Smooth muscle cell of trachea (primary cell): ENCODE measurements around the gene ITIH6. TPM values are rescaled to one million over a fixed set of nuclear protein-coding genes. Genes with fewer than 3 reads are reported as not detected.

Source experiments
- total RNA-seq: library from RNA; depleted of rRNA; stranded (reverse); fragments of >200 nt; gene quantifications from 2 replicates; pipeline ENCODE4 v1.2.1, GENCODE V29; 2014

ITIH6 gene, protein sequence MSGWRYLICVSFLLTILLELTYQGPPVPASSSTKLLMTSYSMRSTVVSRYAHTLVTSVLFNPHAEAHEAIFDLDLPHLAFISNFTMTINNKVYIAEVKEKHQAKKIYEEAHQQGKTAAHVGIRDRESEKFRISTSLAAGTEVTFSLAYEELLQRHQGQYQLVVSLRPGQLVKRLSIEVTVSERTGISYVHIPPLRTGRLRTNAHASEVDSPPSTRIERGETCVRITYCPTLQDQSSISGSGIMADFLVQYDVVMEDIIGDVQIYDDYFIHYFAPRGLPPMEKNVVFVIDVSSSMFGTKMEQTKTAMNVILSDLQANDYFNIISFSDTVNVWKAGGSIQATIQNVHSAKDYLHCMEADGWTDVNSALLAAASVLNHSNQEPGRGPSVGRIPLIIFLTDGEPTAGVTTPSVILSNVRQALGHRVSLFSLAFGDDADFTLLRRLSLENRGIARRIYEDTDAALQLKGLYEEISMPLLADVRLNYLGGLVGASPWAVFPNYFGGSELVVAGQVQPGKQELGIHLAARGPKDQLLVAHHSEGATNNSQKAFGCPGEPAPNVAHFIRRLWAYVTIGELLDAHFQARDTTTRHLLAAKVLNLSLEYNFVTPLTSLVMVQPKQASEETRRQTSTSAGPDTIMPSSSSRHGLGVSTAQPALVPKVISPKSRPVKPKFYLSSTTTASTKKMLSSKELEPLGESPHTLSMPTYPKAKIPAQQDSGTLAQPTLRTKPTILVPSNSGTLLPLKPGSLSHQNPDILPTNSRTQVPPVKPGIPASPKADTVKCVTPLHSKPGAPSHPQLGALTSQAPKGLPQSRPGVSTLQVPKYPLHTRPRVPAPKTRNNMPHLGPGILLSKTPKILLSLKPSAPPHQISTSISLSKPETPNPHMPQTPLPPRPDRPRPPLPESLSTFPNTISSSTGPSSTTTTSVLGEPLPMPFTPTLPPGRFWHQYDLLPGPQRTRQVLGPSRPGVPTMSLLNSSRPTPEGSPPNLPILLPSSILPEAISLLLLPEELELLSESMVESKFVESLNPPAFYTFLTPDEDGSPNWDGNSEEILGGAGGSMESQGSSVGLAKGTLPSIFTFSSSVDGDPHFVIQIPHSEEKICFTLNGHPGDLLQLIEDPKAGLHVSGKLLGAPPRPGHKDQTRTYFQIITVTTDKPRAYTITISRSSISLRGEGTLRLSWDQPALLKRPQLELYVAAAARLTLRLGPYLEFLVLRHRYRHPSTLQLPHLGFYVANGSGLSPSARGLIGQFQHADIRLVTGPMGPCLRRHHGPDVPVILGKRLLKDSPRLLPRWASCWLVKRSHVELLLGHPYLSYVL
- total RNA-seq: not detected in 2 replicates

DNA sequence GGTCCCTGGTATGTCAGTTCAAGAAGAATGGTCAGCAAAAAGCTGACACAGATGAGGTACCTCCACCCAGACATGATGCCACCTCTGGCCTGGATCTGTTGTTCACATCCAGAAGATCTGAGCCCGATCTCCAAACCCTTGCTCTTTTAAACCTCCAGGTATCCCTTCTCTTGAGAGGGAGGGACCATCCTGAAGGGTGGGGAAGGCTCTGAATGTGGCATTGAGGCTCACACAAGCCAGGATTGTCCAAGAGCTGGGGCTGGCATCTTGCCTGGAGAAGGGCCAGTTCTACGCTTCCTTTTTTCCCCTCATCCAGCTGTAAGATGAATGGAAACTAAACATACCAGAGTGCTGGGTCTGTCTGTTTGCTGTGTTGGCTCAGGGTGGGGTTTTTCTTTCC lies at the start of gene ITIH6:
Gene ITIH6 (minus strand): TSS at position 119 of the 400 bp plus-strand sequence. CDS start 45 bp downstream, at position 74.

DNA sequence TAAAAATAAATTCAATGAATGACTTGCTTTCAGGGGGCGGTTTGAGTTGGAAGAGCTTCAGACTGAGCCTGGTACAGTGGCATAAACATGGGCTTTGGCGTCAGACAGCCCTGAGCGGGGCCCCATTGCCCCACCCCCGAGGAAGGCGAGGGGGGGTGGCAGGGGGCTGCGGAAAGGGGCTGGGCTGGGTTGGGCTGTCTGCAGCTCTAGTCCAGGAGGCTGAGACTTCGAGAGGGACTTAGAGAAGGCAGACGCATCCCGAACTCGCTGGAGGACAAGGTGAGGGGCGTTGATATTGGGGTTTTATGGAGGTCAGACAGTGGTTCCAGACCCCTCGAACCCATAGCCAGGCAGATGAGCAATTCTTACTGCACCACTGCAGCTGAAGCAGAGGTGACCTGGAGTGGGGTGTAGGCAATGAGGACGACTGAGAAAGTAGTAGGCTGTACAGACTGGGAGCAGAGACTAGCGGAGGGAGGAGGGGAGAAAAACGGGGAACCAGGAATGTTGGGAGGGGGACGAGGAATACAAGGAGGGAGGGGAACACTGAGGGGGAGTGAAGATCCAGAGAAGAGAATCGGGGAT lies 9.6 kb upstream of the ITIH6 start, which contains the start of gene MAGED2:
Gene MAGED2 (plus strand): TSS at position 222 of the 585 bp plus-strand sequence. CDS start 1,587 bp downstream, outside the sequence.

Other genes starting within 250 kb of the ITIH6 start
- gene MAGED2, start 9.5 kb upstream of the ITIH6 start, total RNA-seq: 254 and 268 TPM in 2 replicates
- 22.1 and 27.8 TPM in 2 replicates for gene TRO, start 122.6 kb upstream of the ITIH6 start, total RNA-seq
- not detected in 2 replicates for gene PFKFB1, start 195.9 kb upstream of the ITIH6 start, total RNA-seq
- gene APEX2, start 202.1 kb upstream of the ITIH6 start, total RNA-seq: 7.9 and 8.4 TPM in 2 replicates
- gene ALAS2, start 232.7 kb upstream of the ITIH6 start, total RNA-seq: not detected in 2 replicates